Measurements from ENCODE around the gene MTERF2.

DNA sequence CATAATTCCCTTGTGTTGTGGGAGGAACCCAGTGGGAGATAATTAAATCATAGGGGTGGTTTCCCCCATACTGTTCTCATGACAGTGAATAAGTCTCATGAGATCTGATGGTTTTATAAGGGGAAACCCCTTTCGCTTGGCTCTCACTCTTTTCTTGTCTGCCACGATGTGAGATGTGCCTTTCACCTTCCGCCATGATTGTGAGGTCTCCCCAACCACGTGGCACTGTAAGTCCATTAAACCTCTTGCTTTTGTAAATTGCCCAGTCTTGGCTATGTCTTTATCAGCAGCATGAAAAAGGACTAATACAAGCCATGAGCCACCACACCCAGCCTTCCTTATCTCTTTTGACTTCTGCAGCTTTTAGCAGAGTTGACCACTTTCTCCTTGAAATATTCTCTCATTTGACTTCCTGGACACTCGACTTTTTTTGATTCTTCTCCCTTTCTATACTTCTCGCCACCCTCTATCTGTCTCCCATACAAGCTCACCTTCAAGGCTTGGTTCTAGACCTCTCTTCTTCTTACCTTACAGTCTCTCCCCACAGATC is 2.3 kb downstream of the MTERF2 start:
- no peak for TF ChIP-seq POLR2A (IDR thresholded peaks at IDR 0.05)
- TF ChIP-seq, protein P1, sequence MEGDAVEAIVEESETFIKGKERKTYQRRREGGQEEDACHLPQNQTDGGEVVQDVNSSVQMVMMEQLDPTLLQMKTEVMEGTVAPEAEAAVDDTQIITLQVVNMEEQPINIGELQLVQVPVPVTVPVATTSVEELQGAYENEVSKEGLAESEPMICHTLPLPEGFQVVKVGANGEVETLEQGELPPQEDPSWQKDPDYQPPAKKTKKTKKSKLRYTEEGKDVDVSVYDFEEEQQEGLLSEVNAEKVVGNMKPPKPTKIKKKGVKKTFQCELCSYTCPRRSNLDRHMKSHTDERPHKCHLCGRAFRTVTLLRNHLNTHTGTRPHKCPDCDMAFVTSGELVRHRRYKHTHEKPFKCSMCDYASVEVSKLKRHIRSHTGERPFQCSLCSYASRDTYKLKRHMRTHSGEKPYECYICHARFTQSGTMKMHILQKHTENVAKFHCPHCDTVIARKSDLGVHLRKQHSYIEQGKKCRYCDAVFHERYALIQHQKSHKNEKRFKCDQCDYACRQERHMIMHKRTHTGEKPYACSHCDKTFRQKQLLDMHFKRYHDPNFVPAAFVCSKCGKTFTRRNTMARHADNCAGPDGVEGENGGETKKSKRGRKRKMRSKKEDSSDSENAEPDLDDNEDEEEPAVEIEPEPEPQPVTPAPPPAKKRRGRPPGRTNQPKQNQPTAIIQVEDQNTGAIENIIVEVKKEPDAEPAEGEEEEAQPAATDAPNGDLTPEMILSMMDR (IDR thresholded peaks at IDR 0.05), result no peak
